Vagina (tissue), 2 donors: Measurements from ENCODE around the gene MAML3. TPM values are rescaled to one million over a fixed set of nuclear protein-coding genes. Genes with fewer than 3 reads are reported as not detected.
A peak's percentile ranks its signal among the peaks of the same experiment; 100 is the strongest.

Experiments
- DNase-seq, 2 donors: peaks; one replicate each; pipeline ENCODE4 v3.0.0-alpha.2; 2017; ENCODE audit errors: extremely low spot score in 2 of 2
- H3K27ac ChIP-seq: fragments of 200-600 bp; sonication (generic); one replicate; pipeline ENCODE4 v1.5.1; 2019
- H3K27me3 ChIP-seq: fragments of 200-600 bp; sonication (generic); one replicate; pipeline ENCODE4 v1.5.1; 2019
- H3K36me3 ChIP-seq, 2 donors: fragments of 200-600 bp; sonication (generic); one replicate each; pipeline ENCODE4 v1.5.1; 2017 to 2019
- H3K4me1 ChIP-seq: fragments of 200-600 bp; sonication (generic); one replicate; pipeline ENCODE4 v1.5.1; 2019
- H3K4me3 ChIP-seq, 2 donors: fragments of 200-600 bp; sonication (generic); 1 replicate in 1 of 2; 2 replicates in 1 of 2; pipeline ENCODE4 v1.5.1; 2016 to 2019
- H3K9me3 ChIP-seq: fragments of 200-600 bp; sonication (generic); one replicate; pipeline ENCODE4 v1.5.1; 2019
- POLR2A ChIP-seq, 2 donors: fragments of 450-650 bp; IDR thresholded peaks; one replicate each; pipeline ENCODE4 v1.6.1; 2017; ENCODE audit warnings: antibody characterized with exemption in 2 of 2, mild to moderate bottlenecking in 2 of 2, moderate library complexity in 2 of 2
- POLR2AphosphoS5 ChIP-seq, 2 donors: sonication (generic); formaldehyde crosslinking; IDR thresholded peaks; one replicate each; pipeline ENCODE4 v1.9.0; 2017; ENCODE audit warnings: antibody characterized with exemption in 2 of 2, mild to moderate bottlenecking in 2 of 2, low read depth in 1 of 2; ENCODE audit not compliant: insufficient read depth in 1 of 2
- intact Hi-C: fragments of 100-400 bp; cut with DNase I; formaldehyde crosslinking; loops from one replicate; pipeline ENCODE4 v1.15.1; 2023
- total RNA-seq: library from RNA; depleted of rRNA; stranded (reverse); fragments of >200 nt; gene quantifications from one replicate; pipeline ENCODE4 v1.2.3, GENCODE V29; 2016
- TF ChIP-seq, protein P1 (sequence below), 3 experiments: fragments of 450-650 bp in 2 of 3; fragments of 200-600 bp in 1 of 3; sonication (generic) in 1 of 3; IDR thresholded peaks; one replicate each; pipeline ENCODE4 v1.5.1; 2017 to 2019; ENCODE audit warnings: antibody characterized with exemption in 3 of 3, mild to moderate bottlenecking in 2 of 3, moderate library complexity in 2 of 3

The MAML3 gene
- total RNA-seq, 1 donor from 2014 or later: 16.2 TPM

DNA sequence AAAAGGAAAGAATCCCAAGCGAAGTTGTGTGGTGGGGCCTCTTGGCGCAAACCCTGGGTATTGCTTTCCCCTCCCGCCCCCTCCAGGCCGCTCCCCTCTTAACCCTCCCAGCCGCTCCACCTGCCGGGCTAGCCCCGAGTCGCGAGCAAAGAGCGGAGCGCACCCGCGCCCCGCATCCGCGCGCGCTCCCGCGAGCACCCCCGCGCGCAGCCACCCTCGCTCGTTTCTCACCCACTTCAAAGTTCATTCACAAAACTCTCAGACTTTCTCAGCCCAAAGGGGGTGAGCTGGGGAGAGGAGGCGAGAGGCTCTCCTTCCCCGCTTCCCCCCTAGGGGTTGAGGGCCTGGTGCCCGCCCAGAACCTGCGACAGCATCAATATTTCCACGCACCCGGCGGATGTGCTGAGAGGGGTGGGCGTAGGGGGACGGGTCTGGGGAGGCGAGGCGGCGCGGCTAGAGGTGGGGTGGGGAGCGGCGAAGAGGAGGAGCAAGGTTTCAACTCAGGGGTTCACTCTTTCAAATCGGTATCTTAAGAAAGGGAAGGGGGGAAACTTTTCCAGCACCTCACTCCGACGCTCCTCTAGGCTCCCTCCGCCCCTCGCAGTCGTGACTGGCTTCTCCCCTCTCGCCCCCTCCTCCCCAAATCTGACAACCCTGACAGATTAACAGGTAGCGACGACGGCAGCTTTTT, 1.8 kb downstream of the MAML3 start:
- TF ChIP-seq, protein P1, sequence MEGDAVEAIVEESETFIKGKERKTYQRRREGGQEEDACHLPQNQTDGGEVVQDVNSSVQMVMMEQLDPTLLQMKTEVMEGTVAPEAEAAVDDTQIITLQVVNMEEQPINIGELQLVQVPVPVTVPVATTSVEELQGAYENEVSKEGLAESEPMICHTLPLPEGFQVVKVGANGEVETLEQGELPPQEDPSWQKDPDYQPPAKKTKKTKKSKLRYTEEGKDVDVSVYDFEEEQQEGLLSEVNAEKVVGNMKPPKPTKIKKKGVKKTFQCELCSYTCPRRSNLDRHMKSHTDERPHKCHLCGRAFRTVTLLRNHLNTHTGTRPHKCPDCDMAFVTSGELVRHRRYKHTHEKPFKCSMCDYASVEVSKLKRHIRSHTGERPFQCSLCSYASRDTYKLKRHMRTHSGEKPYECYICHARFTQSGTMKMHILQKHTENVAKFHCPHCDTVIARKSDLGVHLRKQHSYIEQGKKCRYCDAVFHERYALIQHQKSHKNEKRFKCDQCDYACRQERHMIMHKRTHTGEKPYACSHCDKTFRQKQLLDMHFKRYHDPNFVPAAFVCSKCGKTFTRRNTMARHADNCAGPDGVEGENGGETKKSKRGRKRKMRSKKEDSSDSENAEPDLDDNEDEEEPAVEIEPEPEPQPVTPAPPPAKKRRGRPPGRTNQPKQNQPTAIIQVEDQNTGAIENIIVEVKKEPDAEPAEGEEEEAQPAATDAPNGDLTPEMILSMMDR (IDR thresholded peaks at IDR 0.05): no peak
- TF ChIP-seq POLR2AphosphoS5 (IDR thresholded peaks at IDR 0.05; ENCODE audit: insufficient read depth in 1 of 2, low read depth in 1 of 2): peak in 1 of 2 donors; percentile 36
- Histone ChIP-seq H3K4me1 (peaks cover 15% of the 10 kb centered on the region), H3K4me3 (peak overlapping the region; percentile 72 to 73), H3K9me3 (no peaks in the 10 kb centered on the region), H3K36me3 (no peaks in the 10 kb centered on the region), H3K27ac (peak overlapping the region; percentile 94), H3K27me3 (no peaks in the 10 kb centered on the region)
- intact Hi-C loops: loop anchor here (5.0 to 10.0 kb wide), 2 partner anchors 107 to 415 kb away; no protein-coding TSS in a partner anchor
- DNase-seq: no peak

DNA sequence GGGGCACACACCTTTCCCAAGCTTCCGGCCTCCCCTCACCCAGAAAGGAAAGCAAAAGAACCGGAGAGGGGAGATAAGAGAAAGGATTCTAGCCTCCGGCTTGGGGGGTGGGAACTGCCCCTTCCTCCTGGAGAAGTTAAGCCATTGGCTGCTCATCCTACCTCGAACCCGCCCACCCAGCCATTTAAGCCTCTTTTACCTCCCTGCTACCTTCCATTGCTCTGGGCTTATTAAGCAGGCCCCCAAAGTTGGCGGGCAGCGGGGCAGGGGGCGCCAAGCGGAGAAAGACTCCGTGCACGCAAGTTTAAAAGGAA, 2.3 kb downstream of the MAML3 start:
- TF ChIP-seq, protein P1 (IDR thresholded peaks at IDR 0.05): no peak
- TF ChIP-seq POLR2A (IDR thresholded peaks at IDR 0.05) (no peak), POLR2AphosphoS5 (IDR thresholded peaks at IDR 0.05; ENCODE audit: insufficient read depth in 1 of 2, low read depth in 1 of 2) (peak in 1 of 2 donors; percentile 9)
- Histone ChIP-seq H3K27me3 (no peaks in the 10 kb centered on the region), H3K27ac (peak overlapping the region; percentile 94), H3K4me3 (peak overlapping the region; percentile 72 to 73), H3K36me3 (no peaks in the 10 kb centered on the region), H3K4me1 (peaks cover 15% of the 10 kb centered on the region), H3K9me3 (no peaks in the 10 kb centered on the region)
- DNase-seq: peak in 1 of 2 donors; percentile 90
- intact Hi-C loops: loop anchor here (5.0 to 10.0 kb wide), 2 partner anchors 107 to 414 kb away; no protein-coding TSS in a partner anchor

DNA sequence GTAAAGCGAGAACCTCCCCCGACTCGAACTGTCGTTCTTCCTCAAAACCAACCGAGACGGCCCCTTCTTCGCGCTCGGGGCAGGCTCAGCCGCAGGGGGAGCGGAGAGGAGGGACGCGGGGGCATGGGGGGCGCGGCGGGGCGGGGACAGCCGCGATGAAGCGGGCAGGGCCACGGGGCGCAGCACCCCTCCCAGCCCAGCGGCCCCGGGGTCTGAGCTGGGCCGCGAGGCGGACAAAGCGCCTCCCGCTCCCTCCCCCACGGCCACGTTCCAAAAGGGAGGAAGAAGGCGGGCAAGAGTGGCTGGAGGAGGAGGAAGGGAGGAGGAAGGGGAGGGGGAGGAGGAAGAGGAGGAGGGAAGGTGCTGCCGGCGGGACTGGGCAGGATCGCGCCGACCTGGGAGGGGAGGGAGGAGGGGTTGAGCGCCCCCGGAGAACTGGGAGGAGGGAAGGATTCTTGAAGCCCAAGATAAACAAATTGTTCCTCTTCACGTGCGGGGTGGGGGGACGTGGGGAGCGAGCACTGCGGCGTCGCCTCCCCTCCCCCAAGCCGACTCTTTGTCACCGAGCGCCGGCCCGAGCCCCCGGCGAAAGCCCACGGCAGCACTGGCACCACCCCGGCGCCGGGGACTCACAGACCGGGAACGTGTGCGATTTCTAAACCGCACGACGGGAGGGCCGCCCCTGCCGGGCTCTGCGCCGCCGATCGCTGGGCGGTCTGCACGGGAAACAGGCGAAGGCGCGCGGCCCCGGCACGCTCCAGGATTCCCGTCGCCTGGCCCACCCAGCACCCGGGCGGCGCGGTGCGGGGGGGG, 2.9 kb downstream of the MAML3 start:
- peak overlapping the region; percentile 94 for H3K27ac ChIP-seq
- H3K27me3 ChIP-seq: no peaks in the 10 kb centered on the region
- peaks cover 15% of the 10 kb centered on the region for H3K4me1 ChIP-seq
- TF ChIP-seq, protein P1 (IDR thresholded peaks at IDR 0.05): peak in 1 of 3 experiments; percentile 25
- TF ChIP-seq POLR2A (IDR thresholded peaks at IDR 0.05) (peak in 1 of 2 donors; percentile 44), POLR2AphosphoS5 (IDR thresholded peaks at IDR 0.05; ENCODE audit: insufficient read depth in 1 of 2, low read depth in 1 of 2) (peak in 1 of 2 donors; percentile 74)
- peak overlapping the region; percentile 72 to 73 for H3K4me3 ChIP-seq
- H3K36me3 ChIP-seq: no peaks in the 10 kb centered on the region
- peak in 1 of 2 donors; percentile 95 for DNase-seq
- intact Hi-C loops: loop anchor here (5.0 to 10.0 kb wide), 2 partner anchors 106 to 414 kb away; no protein-coding TSS in a partner anchor
- H3K9me3 ChIP-seq: no peaks in the 10 kb centered on the region

DNA sequence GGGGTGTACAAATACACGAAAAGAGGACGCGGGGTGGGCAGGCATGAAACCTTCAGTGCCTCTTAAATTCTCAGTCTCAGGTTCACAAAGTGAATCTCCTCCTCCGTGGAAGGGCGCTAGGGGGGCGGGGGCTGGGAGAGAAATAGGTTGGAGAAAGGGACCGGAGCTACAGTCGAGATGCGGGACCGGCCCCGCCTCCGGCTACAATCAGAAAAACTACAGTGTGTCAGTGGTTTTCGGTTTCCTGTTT, 3.4 kb downstream of the MAML3 start:
- DNase-seq: no peak
- Histone ChIP-seq H3K4me1 (peaks cover 15% of the 10 kb centered on the region), H3K4me3 (peak overlapping the region; percentile 72 to 73), H3K36me3 (no peaks in the 10 kb centered on the region), H3K27me3 (no peaks in the 10 kb centered on the region), H3K27ac (peak overlapping the region; percentile 94), H3K9me3 (no peaks in the 10 kb centered on the region)
- TF ChIP-seq POLR2AphosphoS5 (IDR thresholded peaks at IDR 0.05; ENCODE audit: insufficient read depth in 1 of 2, low read depth in 1 of 2): peak in 1 of 2 donors; percentile 5
- TF ChIP-seq POLR2A (IDR thresholded peaks at IDR 0.05): no peak
- TF ChIP-seq, protein P1 (IDR thresholded peaks at IDR 0.05): no peak
- intact Hi-C loops: loop anchor here (5.0 to 10.0 kb wide), 2 partner anchors 106 to 413 kb away; no protein-coding TSS in a partner anchor
